DOHH2 (cell line): ENCODE measurements around the gene PDIA6.

Experiments
- H3F3A ChIP-seq: fragments of 200-600 bp; sonication (generic), shearing (Covaris generic); 2 replicates; pipeline ENCODE4 v1.6.0; 2016; ENCODE audit warnings: antibody characterized with exemption, mild to moderate bottlenecking; ENCODE audit not compliant: control insufficient read depth, insufficient read depth
- H3K27ac ChIP-seq: fragments of 200-600 bp; sonication (generic); 2 replicates; pipeline ENCODE4 v1.5.1; 2014; ENCODE audit warnings: low read depth, mild to moderate bottlenecking, low read length, moderate library complexity
- H3K27me3 ChIP-seq: fragments of 200-600 bp; sonication (generic); 2 replicates; pipeline ENCODE4 v1.6.1; 2014; ENCODE audit warnings: mild to moderate bottlenecking, low read length, mixed read lengths; ENCODE audit not compliant: control insufficient read depth
- H3K36me3 ChIP-seq: fragments of 200-600 bp; sonication (generic); 2 replicates; pipeline ENCODE4 v1.6.1; 2014; ENCODE audit warnings: mild to moderate bottlenecking, low read length, moderate library complexity, mixed read lengths; ENCODE audit not compliant: control insufficient read depth
- H3K4me1 ChIP-seq: fragments of 200-600 bp; sonication (generic); 2 replicates; pipeline ENCODE4 v1.6.1; 2014; ENCODE audit warnings: mild to moderate bottlenecking, low read length, mixed read lengths; ENCODE audit not compliant: control insufficient read depth
- H3K4me2 ChIP-seq: fragments of 200-600 bp; sonication (generic); 2 replicates; pipeline ENCODE4 v1.6.0; 2014; ENCODE audit warnings: mild to moderate bottlenecking, low read length, moderate library complexity
- H3K4me3 ChIP-seq: fragments of 200-600 bp; sonication (generic); 2 replicates; pipeline ENCODE4 v1.5.1; 2014; ENCODE audit warnings: mild to moderate bottlenecking, low read length, mixed read lengths
- H3K79me2 ChIP-seq: fragments of 200-600 bp; sonication (generic); 2 replicates; pipeline ENCODE4 v1.6.1; 2014; ENCODE audit warnings: mild to moderate bottlenecking, low read length, mixed read lengths; ENCODE audit not compliant: control insufficient read depth
- H3K9me2 ChIP-seq: fragments of 200-600 bp; sonication (generic); replicated peaks from 2 replicates; pipeline ENCODE4 v1.6.1; 2014; ENCODE audit warnings: mild to moderate bottlenecking, low read length, mixed read lengths; ENCODE audit not compliant: control insufficient read depth
- H3K9me3 ChIP-seq: fragments of 200-600 bp; sonication (generic); 2 replicates; pipeline ENCODE4 v1.6.1; 2014; ENCODE audit warnings: antibody characterized with exemption, low read length, mixed read lengths; ENCODE audit not compliant: control insufficient read depth, insufficient read depth
- H4K20me1 ChIP-seq: fragments of 200-600 bp; sonication (generic); 2 replicates; pipeline ENCODE4 v1.6.0; 2014; ENCODE audit warnings: low read depth, mild to moderate bottlenecking, antibody characterized with exemption, low read length, moderate library complexity; ENCODE audit not compliant: control insufficient read depth, insufficient read depth
- EZH2phosphoT487 ChIP-seq: fragments of 200-600 bp; sonication (generic); IDR thresholded peaks from 2 replicates; pipeline ENCODE4 v1.6.1; 2017; ENCODE audit warnings: borderline replicate concordance, mild to moderate bottlenecking, antibody characterized with exemption, low read length, moderate library complexity, mixed read lengths
- TF ChIP-seq, protein P1 (sequence below): fragments of 200-600 bp; sonication (generic); IDR thresholded peaks from one replicate; pipeline ENCODE4 v1.5.1; 2014; ENCODE audit warnings: antibody characterized with exemption, mild to moderate bottlenecking, low read depth, low read length; ENCODE audit not compliant: poor library complexity, severe bottlenecking

PDIA6 gene, protein sequence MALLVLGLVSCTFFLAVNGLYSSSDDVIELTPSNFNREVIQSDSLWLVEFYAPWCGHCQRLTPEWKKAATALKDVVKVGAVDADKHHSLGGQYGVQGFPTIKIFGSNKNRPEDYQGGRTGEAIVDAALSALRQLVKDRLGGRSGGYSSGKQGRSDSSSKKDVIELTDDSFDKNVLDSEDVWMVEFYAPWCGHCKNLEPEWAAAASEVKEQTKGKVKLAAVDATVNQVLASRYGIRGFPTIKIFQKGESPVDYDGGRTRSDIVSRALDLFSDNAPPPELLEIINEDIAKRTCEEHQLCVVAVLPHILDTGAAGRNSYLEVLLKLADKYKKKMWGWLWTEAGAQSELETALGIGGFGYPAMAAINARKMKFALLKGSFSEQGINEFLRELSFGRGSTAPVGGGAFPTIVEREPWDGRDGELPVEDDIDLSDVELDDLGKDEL

DNA sequence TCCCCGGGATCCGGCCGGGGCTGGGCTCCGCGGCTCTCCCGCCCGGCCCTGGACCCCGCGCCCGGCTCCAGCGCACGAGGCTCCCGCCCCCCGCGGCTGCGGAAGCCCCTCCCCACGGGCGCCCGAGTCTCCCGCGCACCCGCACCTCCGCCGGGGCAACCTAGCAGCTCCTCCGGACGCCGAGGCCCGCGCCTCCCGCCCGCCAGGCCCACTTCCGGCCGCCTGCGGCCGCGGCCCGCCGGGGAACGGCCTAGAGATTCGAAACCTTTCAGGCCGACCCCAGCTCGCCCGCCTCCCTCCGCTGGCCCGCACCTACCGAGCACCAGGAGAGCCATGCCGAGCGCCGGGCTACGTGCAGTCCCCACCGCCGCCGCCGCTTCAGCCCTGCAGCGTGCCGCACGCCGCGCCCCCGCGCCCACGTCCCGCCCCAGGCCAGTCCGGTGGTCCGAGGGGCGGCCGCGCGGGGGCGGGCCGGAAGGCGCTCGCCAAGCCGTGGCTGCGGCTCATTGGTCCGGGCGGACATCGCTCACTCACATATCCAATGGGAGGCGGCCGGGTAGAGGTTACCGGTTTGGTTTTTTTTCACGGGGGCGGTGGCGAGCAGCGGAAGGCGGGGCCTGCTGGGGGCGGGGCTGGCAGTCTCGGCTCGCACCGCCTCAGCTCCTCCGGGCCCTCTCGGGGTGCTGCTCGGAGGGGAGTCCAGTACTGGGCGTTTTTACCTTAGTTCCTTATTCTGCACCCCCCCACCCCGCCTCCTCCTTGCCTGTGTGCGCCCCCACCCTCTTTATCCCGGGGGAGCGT is at the start of gene PDIA6:
Gene PDIA6 (minus strand): TSS at position 424 of the 801 bp plus-strand sequence. CDS start 89 bp downstream, at position 335.
- Histone ChIP-seq H3K4me1 (peaks cover 47% of the 10 kb centered on the region), H3K4me3 (peak within 1 kb of the TSS; percentile 84), H3K36me3 (peaks cover 46% of the 10 kb centered on the region), H3K9me3 (no peaks in the 10 kb centered on the region), H3F3A (peaks cover 6% of the 10 kb centered on the region; the same call in 1 of the 2 replicates), H3K27me3 (peaks cover 15% of the 10 kb centered on the region), H4K20me1 (peaks cover 20% of the 10 kb centered on the region; the same call in 1 of the 2 replicates), H3K9me2 (no peaks in the 10 kb centered on the region), H3K27ac (peak within 1 kb of the TSS; percentile 68), H3K4me2 (peak within 1 kb of the TSS; percentile 88), H3K79me2 (peaks cover 53% of the 10 kb centered on the region)
- TF ChIP-seq EZH2phosphoT487, result no peak
- TF ChIP-seq, protein P1, sequence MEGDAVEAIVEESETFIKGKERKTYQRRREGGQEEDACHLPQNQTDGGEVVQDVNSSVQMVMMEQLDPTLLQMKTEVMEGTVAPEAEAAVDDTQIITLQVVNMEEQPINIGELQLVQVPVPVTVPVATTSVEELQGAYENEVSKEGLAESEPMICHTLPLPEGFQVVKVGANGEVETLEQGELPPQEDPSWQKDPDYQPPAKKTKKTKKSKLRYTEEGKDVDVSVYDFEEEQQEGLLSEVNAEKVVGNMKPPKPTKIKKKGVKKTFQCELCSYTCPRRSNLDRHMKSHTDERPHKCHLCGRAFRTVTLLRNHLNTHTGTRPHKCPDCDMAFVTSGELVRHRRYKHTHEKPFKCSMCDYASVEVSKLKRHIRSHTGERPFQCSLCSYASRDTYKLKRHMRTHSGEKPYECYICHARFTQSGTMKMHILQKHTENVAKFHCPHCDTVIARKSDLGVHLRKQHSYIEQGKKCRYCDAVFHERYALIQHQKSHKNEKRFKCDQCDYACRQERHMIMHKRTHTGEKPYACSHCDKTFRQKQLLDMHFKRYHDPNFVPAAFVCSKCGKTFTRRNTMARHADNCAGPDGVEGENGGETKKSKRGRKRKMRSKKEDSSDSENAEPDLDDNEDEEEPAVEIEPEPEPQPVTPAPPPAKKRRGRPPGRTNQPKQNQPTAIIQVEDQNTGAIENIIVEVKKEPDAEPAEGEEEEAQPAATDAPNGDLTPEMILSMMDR, result no peak

DNA sequence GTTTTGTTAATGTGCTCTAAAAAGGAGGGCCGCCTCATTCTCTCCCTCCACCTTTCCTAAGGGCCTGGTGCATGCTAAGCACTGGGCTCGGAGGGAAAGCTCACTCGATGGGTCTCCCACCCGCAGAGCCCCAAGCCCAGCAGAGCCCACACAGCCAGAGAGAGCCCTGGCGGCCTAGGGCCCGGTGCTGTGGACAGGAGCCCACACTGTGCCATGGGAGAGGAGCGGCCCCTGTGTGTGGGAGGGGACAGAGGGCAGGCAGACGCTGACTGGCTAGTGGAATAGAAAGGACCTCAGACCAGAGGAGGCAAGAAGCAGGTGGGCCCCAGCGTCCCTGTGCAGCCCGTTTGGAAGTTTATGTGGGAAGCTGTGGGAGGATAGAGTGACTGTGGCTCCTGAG is 49.7 kb upstream of the PDIA6 start:
- no peak overlapping the region for H3K4me3 ChIP-seq
- TF ChIP-seq, protein P1, result no peak
- no peak for TF ChIP-seq EZH2phosphoT487
- H3K9me2 ChIP-seq, result no peaks in the 10 kb centered on the region
- no peaks in the 10 kb centered on the region for H3F3A ChIP-seq
- no peaks in the 10 kb centered on the region for H3K79me2 ChIP-seq
- H3K27me3 ChIP-seq, result peaks cover 37% of the 10 kb centered on the region
- no peak overlapping the region for H3K4me2 ChIP-seq
- no peaks in the 10 kb centered on the region for H3K9me3 ChIP-seq
- no peaks in the 10 kb centered on the region for H4K20me1 ChIP-seq
- H3K27ac ChIP-seq, result no peak overlapping the region
- H3K36me3 ChIP-seq, result no peaks in the 10 kb centered on the region
- no peaks in the 10 kb centered on the region for H3K4me1 ChIP-seq

DNA sequence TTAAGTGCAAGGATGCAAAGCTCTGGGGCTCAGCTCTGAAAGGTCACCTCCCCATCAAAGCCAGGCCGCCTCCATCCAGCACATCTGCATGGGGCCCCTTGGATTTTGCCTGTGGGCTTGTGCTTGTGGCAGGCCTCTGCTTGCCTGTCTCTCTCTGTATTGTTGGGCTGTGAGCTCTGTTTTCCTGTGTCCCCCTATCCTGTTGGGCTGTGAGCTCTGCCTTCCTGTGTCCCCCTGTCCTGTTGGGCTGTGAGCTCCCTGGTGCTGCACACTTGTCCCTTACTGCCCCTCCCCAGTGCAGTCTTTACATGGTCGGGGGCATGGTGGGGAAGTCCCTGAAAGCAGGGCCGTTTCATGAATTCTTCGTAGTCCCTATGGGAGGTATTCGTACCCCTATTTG is 49.2 kb upstream of the PDIA6 start:
- H3K36me3 ChIP-seq, result no peaks in the 10 kb centered on the region
- no peak overlapping the region for H3K4me3 ChIP-seq
- no peak overlapping the region for H3K4me2 ChIP-seq
- H3K9me3 ChIP-seq, result no peaks in the 10 kb centered on the region
- no peak overlapping the region for H3K27ac ChIP-seq
- H4K20me1 ChIP-seq, result no peaks in the 10 kb centered on the region
- H3K27me3 ChIP-seq, result peaks cover 39% of the 10 kb centered on the region
- H3K9me2 ChIP-seq, result no peaks in the 10 kb centered on the region
- TF ChIP-seq, protein P1, result no peak
- TF ChIP-seq EZH2phosphoT487, result no peak
- H3K79me2 ChIP-seq, result no peaks in the 10 kb centered on the region
- no peaks in the 10 kb centered on the region for H3F3A ChIP-seq
- H3K4me1 ChIP-seq, result no peaks in the 10 kb centered on the region
